GM19025 (cell line): ENCODE results near the gene PTPRJ.
"Not testable (repeated sequence)": the region's sequence is repeated elsewhere in the genome, so short reads cannot be mapped to it uniquely, and the experiment has no call there.

Experiments
- ATAC-seq: cut with Tn5 transposase; IDR thresholded peaks from one replicate; pipeline ENCODE4 v1.9.1; 2021; ENCODE audit warnings: mild to moderate bottlenecking, low read depth, moderate library complexity; ENCODE audit not compliant: unreplicated experiment

PTPRJ gene

GRCh38 chr11:47980088-47980906 is at the start of gene PTPRJ:
PTPRJ (plus strand) TSS chr11:47980559; CDS start chr11:47980913, 354 bp downstream.
- peak; percentile 58 for ATAC-seq

- no peak for ATAC-seq
These were observed 47.8 kb upstream of the PTPRJ start for GRCh38 chr11:47932544-47932943.

GRCh38 chr11:47933797-47934196 is 46.6 kb upstream of the PTPRJ start:
- ATAC-seq = not testable (repeated sequence)

- no peak for ATAC-seq
These were observed 41.4 kb upstream of the PTPRJ start for GRCh38 chr11:47938791-47939560.

GRCh38 chr11:47940904-47941649 is 39.3 kb upstream of the PTPRJ start:
- ATAC-seq = no peak

GRCh38 chr11:47941907-47942558 is 38.3 kb upstream of the PTPRJ start:
- no peak for ATAC-seq

- no peak for ATAC-seq
These were observed 36.4 kb upstream of the PTPRJ start for GRCh38 chr11:47943721-47944586.

- ATAC-seq = no peak
These were observed 35.7 kb upstream of the PTPRJ start for GRCh38 chr11:47944632-47945031.

GRCh38 chr11:47946682-47947559 is 33.4 kb upstream of the PTPRJ start:
- ATAC-seq = no peak

GRCh38 chr11:47948137-47948536 is 32.2 kb upstream of the PTPRJ start:
- ATAC-seq = no peak

- not testable (repeated sequence) for ATAC-seq
These were observed 31.2 kb upstream of the PTPRJ start for GRCh38 chr11:47949001-47949675.

- peak; percentile 63 for ATAC-seq
These were observed 30.0 kb upstream of the PTPRJ start for GRCh38 chr11:47950396-47950795.

- ATAC-seq = not testable (repeated sequence)
These were observed 28.9 kb upstream of the PTPRJ start for GRCh38 chr11:47951504-47951903.

GRCh38 chr11:47955061-47955755 is 25.2 kb upstream of the PTPRJ start:
- ATAC-seq = no peak

- ATAC-seq = no peak
These were observed 20.3 kb upstream of the PTPRJ start for GRCh38 chr11:47960015-47960414.

- no peak for ATAC-seq
These were observed 19.0 kb upstream of the PTPRJ start for GRCh38 chr11:47961383-47961782.

GRCh38 chr11:47964546-47964945 is 15.8 kb upstream of the PTPRJ start:
- no peak for ATAC-seq
